ENCODE measurements around the gene CTTN. TPM values are rescaled to one million over a fixed set of nuclear protein-coding genes. Genes with fewer than 3 reads are reported as not detected.

CTTN gene
- total and polyA plus RNA-seq, 2 of the 8 experiments (the other 6 are each of a cell fraction or from before 2014, with no cell fraction given) = 84.6 to 216 TPM

DNA sequence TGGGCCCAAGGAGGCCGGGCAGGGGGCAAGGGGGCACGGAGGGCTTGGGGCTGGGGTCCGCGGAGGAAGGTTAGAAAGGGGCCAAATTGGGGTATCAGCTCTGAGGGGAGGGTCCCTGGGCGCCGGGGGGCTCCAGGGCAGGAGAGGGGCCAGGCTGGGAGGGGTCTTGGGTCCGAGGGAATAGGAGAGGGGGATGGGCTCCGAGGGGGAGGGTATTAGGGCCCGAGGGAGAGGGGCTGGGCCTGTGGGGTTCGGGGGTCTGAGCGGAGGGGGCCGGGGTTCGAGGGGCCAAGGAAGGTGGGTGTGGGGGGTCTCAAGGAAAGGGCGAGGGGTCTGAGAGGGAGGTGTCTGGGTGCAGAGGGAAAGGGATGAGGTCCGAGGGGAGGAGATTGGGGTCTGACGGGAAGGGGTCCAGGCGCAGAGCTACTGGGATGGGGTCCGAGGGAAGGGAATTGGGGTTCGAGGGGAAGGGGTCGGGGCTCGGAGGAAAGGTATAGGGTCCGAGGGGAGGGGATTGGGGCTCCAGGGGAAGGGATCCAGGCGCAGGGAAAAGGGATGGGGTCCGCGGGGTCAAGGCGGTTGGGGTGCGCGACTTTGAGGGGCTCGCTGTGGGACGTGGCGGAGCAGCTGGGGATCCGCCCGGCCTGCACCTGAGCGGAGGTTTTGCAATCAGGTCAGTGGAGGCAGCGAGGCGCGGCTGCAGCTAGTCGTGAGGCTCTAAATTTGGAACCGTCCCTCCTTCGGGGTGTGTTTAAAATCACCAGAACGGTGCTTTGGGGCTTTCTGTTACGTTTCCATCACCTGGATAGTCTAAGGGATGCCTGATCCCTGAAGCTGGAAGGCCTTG, 728 bp downstream of the CTTN start:
- H3K4me3 ChIP-seq (ENCODE audit: extremely low read depth in 1 of 4, insufficient read depth in 2 of 4, low read depth in 3 of 4, low read length in 4 of 4) = peak overlapping the region; percentile 65 to 84 (median 80)
- H2AFZ ChIP-seq (ENCODE audit: low read length) = no peak overlapping the region
- CTCF ChIA-PET (ENCODE audit: partially characterized antibody) = interaction anchor here (0.6 to 2.7 kb wide), 4 partner anchors 13 to 40 kb away, joined by 3 to 10 read pairs (median 3); no protein-coding TSS in a partner anchor
- H3K36me3 ChIP-seq (ENCODE audit: control insufficient read depth in 2 of 4, insufficient read depth in 4 of 4, low read length in 3 of 4) = peaks cover 0 to 4% (median 1%) of the 10 kb centered on the region in 4 experiments; a peak in 2 of 8 replicates
- no peak overlapping the region for H2BK120ac ChIP-seq (replicated peaks; ENCODE audit: low read depth, low read length)
- peak overlapping the region; percentile 72; the same call in 1 of the 2 replicates for H4K8ac ChIP-seq (ENCODE audit: extremely low read depth, insufficient read depth, low read length)
- H3K79me1 ChIP-seq (ENCODE audit: low read depth, low read length) = peaks cover 18% of the 10 kb centered on the region
- H2BK5ac ChIP-seq (ENCODE audit: low read depth, low read length) = peak overlapping the region; percentile 32; the same call in 1 of the 2 replicates
- H3K9ac ChIP-seq (replicated peaks in 1 of 4; ENCODE audit: extremely low read depth in 1 of 4, low read depth in 3 of 4, low read length in 3 of 4) = peak overlapping the region; percentile 60 to 86 (median 78)
- H4K91ac ChIP-seq (replicated peaks; ENCODE audit: insufficient read length, low read length) = no peak overlapping the region
- peak overlapping the region; percentile 98 to 99 for H3K4me2 ChIP-seq (ENCODE audit: insufficient read depth in 1 of 2, low read depth in 2 of 2, low read length in 2 of 2)
- no peak overlapping the region for H3K27ac ChIP-seq (ENCODE audit: low read depth, low read length)
- peaks cover 5 to 10% (median 9%) of the 10 kb centered on the region in 4 experiments for H3K4me1 ChIP-seq (replicated peaks in 1 of 4; ENCODE audit: control insufficient read depth in 3 of 4, insufficient read depth in 4 of 4, low read length in 3 of 4)
- peaks cover 17 to 76% of the 10 kb centered on the region in 2 experiments for H3K79me2 ChIP-seq (ENCODE audit: control insufficient read depth in 1 of 2, insufficient read depth in 2 of 2, low read length in 2 of 2)
- no peak overlapping the region for H2BK12ac ChIP-seq (ENCODE audit: low read depth, low read length)
- H3K14ac ChIP-seq (ENCODE audit: insufficient read length) = no peak overlapping the region
- 4% methylated on average over 20 of the region's 42 CpGs; no CpG with 5 or more reads in 1 of the 2 experiments for WGBS, 2 experiments (ENCODE audit: extremely low coverage in 1 of 2, insufficient coverage in 1 of 2, insufficient read length in 1 of 2, insufficient replicate concordance in 2 of 2, low coverage in 1 of 2, low lambda C conversion rate in 2 of 2, missing lambda C conversion rate in 1 of 2)
- no peak overlapping the region for H2BK20ac ChIP-seq (ENCODE audit: low read length)
- peak overlapping the region; percentile 6 for H4K5ac ChIP-seq (ENCODE audit: insufficient read length, low read depth, low read length)
- no peak overlapping the region for H3K23ac ChIP-seq (ENCODE audit: insufficient read length)
- DNase-seq (ENCODE audit: low read depth in 1 of 2, low spot score in 2 of 2) = no peak
- POLR2A ChIA-PET (ENCODE audit: partially characterized antibody) = interaction anchor here (0.7 to 2.2 kb wide), 13 partner anchors 9 to 194 kb away, joined by 3 to 11 read pairs (median 3); no protein-coding TSS in a partner anchor
- FAIRE-seq = no peak
- no peak overlapping the region for H2BK15ac ChIP-seq (ENCODE audit: low read length)
- no peaks in the 10 kb centered on the region for H3K27me3 ChIP-seq (replicated peaks in 1 of 4; ENCODE audit: control insufficient read depth in 3 of 4, extremely low read depth in 1 of 4, insufficient read depth in 3 of 4, low read length in 3 of 4)
- no peak overlapping the region for H3K4ac ChIP-seq (replicated peaks; ENCODE audit: insufficient read length, low read depth, low read length)
- H2AK5ac ChIP-seq (ENCODE audit: low read depth, low read length) = no peak overlapping the region
- peak overlapping the region; percentile 36 for H3K18ac ChIP-seq (ENCODE audit: extremely low read depth, low read length)
- H3K23me2 ChIP-seq (ENCODE audit: low read depth, low read length) = peaks cover 17% of the 10 kb centered on the region
- peaks cover 16 to 20% of the 10 kb centered on the region in 2 experiments for H4K20me1 ChIP-seq (replicated peaks in 1 of 2; ENCODE audit: control insufficient read depth in 1 of 2, insufficient read depth in 2 of 2, low read length in 2 of 2)
- H3K9me3 ChIP-seq (ENCODE audit: insufficient read depth in 2 of 2, low read depth in 1 of 2, low read length in 1 of 2) = no peaks in the 10 kb centered on the region
- no peak overlapping the region for H3K56ac ChIP-seq (replicated peaks; ENCODE audit: insufficient read length, low read depth, low read length)
- no peak for TF ChIP-seq KDM5A (IDR thresholded peaks at IDR 0.05; ENCODE audit: low read length)
- TF ChIP-seq POU5F1 (IDR thresholded peaks at IDR 0.05; ENCODE audit: low read depth, low read length) = no peak
- peak; percentile 61 for TF ChIP-seq CEBPB (IDR thresholded peaks at IDR 0.05; ENCODE audit: low read depth, low read length)
- TF ChIP-seq SP4 (IDR thresholded peaks at IDR 0.05; ENCODE audit: low read length) = no peak
- no peak for TF ChIP-seq JUN (IDR thresholded peaks at IDR 0.05; ENCODE audit: low read depth, low read length)
- no peak for TF ChIP-seq HDAC2 (IDR thresholded peaks at IDR 0.05; ENCODE audit: borderline replicate concordance in 1 of 2, low read depth in 2 of 2, low read length in 2 of 2)
- TF ChIP-seq SUZ12 (IDR thresholded peaks at IDR 0.05; ENCODE audit: low read length) = no peak
- TF ChIP-seq EGR1 (IDR thresholded peaks at IDR 0.05; ENCODE audit: borderline replicate concordance, low read depth, low read length) = no peak
- no peak for TF ChIP-seq RAD21 (IDR thresholded peaks at IDR 0.05 in 1 of 2, conservative IDR thresholded peaks at IDR 0.05 in 1 of 2; ENCODE audit: low read depth in 2 of 2, low read length in 2 of 2)
- peak; percentile 41 for TF ChIP-seq ASH2L (IDR thresholded peaks at IDR 0.05; ENCODE audit: low read length)

Data from H1 (cell line).